ENCODE data around the gene BEND7. TPM values are rescaled to one million over a fixed set of nuclear protein-coding genes. Genes with fewer than 3 reads are reported as not detected.

Gene BEND7
- total RNA-seq, 1 donor from 2014 or later: 21.1 TPM

DNA sequence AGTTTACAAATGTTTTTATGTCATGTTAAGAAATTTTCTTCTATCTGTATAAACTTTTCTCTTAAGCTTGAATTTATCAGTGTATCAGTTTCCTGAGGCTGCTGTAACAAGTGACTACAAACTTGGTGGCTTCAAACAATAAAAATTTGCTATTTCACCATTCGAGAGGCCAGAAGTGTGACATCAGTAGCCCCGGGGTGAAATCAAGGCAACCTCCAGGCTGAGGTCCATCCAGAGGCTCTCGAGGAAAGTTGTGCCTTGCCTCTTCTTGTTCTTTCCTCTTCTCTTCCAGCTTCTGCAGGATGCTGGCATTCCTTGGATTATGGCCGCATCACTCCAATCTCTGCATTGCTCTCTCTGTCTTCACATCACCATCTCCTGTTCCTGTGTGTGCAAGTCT lies 6.5 kb upstream of the BEND7 start:
- H3K27ac ChIP-seq (ENCODE audit: low read depth, low read length): no peak overlapping the region
- no peak overlapping the region for H3K9ac ChIP-seq (ENCODE audit: low read length)
- H3K27me3 Mint-ChIP-seq (ENCODE audit: low read depth, unreplicated experiment): no peaks in the 10 kb centered on the region
- no peak overlapping the region for H3K4me2 ChIP-seq (ENCODE audit: low read length)
- H3K36me3 ChIP-seq (ENCODE audit: insufficient read depth, low read length): no peaks in the 10 kb centered on the region
- no peaks in the 10 kb centered on the region for H3K79me2 ChIP-seq (ENCODE audit: insufficient read depth, low read length)
- no peaks in the 10 kb centered on the region for H3K4me1 ChIP-seq (ENCODE audit: insufficient read depth, low read length)
- FAIRE-seq (no peak), DNase-seq (ENCODE audit: low read depth) (no peak)
- H3K9me3 Mint-ChIP-seq (ENCODE audit: unreplicated experiment): no peaks in the 10 kb centered on the region
- no peak overlapping the region for H2AFZ ChIP-seq (ENCODE audit: low read depth, low read length)
- H3K9me3 ChIP-seq (ENCODE audit: insufficient read depth, low read depth, low read length): peaks cover 3% of the 10 kb centered on the region
- H3K27me3 ChIP-seq (ENCODE audit: insufficient read depth, low read length): peaks cover 12% of the 10 kb centered on the region
- no peaks in the 10 kb centered on the region for H3K36me3 Mint-ChIP-seq (ENCODE audit: low read depth, unreplicated experiment)
- TF ChIP-seq CTCF (IDR thresholded peaks at IDR 0.05; ENCODE audit: insufficient read depth, low read depth, low read length): no peak
- no peak for TF ChIP-seq EZH2 (IDR thresholded peaks at IDR 0.05; ENCODE audit: insufficient read depth, low read length)
- no peaks in the 10 kb centered on the region for H3K4me1 Mint-ChIP-seq (ENCODE audit: low read depth, unreplicated experiment)
- no peaks in the 10 kb centered on the region for H4K20me1 ChIP-seq (ENCODE audit: insufficient read depth, low read length)
- no peak overlapping the region for H3K4me3 Mint-ChIP-seq (ENCODE audit: unreplicated experiment)
- no peak overlapping the region for H3K27ac Mint-ChIP-seq (ENCODE audit: unreplicated experiment)
- no peak overlapping the region for H3K4me3 ChIP-seq (ENCODE audit: insufficient read depth, low read depth, low read length)

- Mint-ChIP-seq H3K36me3 (ENCODE audit: low read depth, unreplicated experiment) (no peaks in the 10 kb centered on the region), H3K27me3 (ENCODE audit: low read depth, unreplicated experiment) (no peaks in the 10 kb centered on the region), H3K27ac (ENCODE audit: unreplicated experiment) (peak overlapping the region; percentile 26), H3K4me3 (ENCODE audit: unreplicated experiment) (peak overlapping the region; percentile 81), H3K4me1 (ENCODE audit: low read depth, unreplicated experiment) (peaks cover 16% of the 10 kb centered on the region), H3K9me3 (ENCODE audit: unreplicated experiment) (no peaks in the 10 kb centered on the region)
- H3K4me3 ChIP-seq (ENCODE audit: insufficient read depth, low read depth, low read length): peak overlapping the region; percentile 64
- no peak for TF ChIP-seq EZH2 (IDR thresholded peaks at IDR 0.05; ENCODE audit: insufficient read depth, low read length)
- no peak for TF ChIP-seq CTCF (IDR thresholded peaks at IDR 0.05; ENCODE audit: insufficient read depth, low read depth, low read length)
- DNase-seq (ENCODE audit: low read depth): no peak
- peaks cover 6% of the 10 kb centered on the region for H3K79me2 ChIP-seq (ENCODE audit: insufficient read depth, low read length)
- H3K9me3 ChIP-seq (ENCODE audit: insufficient read depth, low read depth, low read length): no peaks in the 10 kb centered on the region
- H3K9ac ChIP-seq (ENCODE audit: low read length): peak overlapping the region; percentile 76
- H3K27ac ChIP-seq (ENCODE audit: low read depth, low read length): no peak overlapping the region
- FAIRE-seq: no peak
- peak overlapping the region; percentile 88 for H3K4me2 ChIP-seq (ENCODE audit: low read length)
- no peaks in the 10 kb centered on the region for H3K36me3 ChIP-seq (ENCODE audit: insufficient read depth, low read length)
- peaks cover 12% of the 10 kb centered on the region for H3K4me1 ChIP-seq (ENCODE audit: insufficient read depth, low read length)
- peaks cover 5% of the 10 kb centered on the region for H3K27me3 ChIP-seq (ENCODE audit: insufficient read depth, low read length)
- H4K20me1 ChIP-seq (ENCODE audit: insufficient read depth, low read length): peaks cover 3% of the 10 kb centered on the region
- peak overlapping the region; percentile 89 for H2AFZ ChIP-seq (ENCODE audit: low read depth, low read length)
Observed at GRCh38 chr10:13529714-13529973, 830 bp upstream of the BEND7 start.

DNA sequence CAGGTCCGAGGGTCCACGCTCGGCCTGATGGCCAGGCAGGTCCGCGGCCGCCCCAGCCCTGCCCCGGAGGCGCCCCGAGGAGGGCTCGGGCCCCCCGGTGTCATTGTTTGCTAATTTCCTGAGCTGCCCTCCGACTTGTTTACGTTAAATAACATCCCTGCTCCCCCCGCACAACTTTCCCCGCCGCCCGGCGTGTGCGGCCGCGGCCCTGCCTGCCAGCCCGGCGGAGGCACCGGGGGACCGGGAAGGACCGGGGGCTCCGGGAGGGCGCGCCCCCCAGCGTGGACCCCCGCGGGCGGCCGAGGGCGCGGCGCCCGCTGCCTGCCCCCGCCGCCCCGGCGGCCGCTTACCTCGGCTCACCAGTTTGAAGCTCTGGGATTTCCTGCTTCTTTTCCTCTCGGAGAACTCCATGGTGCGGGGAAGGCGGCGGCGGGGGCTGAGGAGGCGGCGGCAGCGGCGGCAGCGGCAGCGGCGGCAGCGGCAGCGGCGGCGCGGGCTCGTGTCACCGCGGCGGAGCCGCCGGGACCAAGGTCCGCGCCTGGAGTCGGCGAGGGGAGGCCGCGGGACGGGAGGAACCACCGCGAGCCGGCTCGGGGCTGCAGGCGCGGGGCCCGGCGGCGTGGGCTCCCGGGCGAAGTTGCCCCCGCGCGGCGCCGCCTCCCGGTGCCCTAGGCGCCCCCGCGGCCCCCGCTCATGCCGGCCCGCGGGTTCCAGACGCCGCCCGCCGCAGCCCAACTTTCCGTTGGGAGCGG lies 515 bp downstream of the BEND7 start:
- peak overlapping the region; percentile 89 for H3K4me2 ChIP-seq (ENCODE audit: low read length)
- Mint-ChIP-seq H3K27me3 (ENCODE audit: low read depth, unreplicated experiment) (no peaks in the 10 kb centered on the region), H3K36me3 (ENCODE audit: low read depth, unreplicated experiment) (no peaks in the 10 kb centered on the region), H3K9me3 (ENCODE audit: unreplicated experiment) (no peaks in the 10 kb centered on the region), H3K4me1 (ENCODE audit: low read depth, unreplicated experiment) (peaks cover 16% of the 10 kb centered on the region), H3K4me3 (ENCODE audit: unreplicated experiment) (peak overlapping the region; percentile 90), H3K27ac (ENCODE audit: unreplicated experiment) (peak overlapping the region; percentile 96)
- DNase-seq (ENCODE audit: low read depth) (no peak), FAIRE-seq (no peak)
- no peak overlapping the region for H3K27ac ChIP-seq (ENCODE audit: low read depth, low read length)
- H3K36me3 ChIP-seq (ENCODE audit: insufficient read depth, low read length): no peaks in the 10 kb centered on the region
- H4K20me1 ChIP-seq (ENCODE audit: insufficient read depth, low read length): peaks cover 3% of the 10 kb centered on the region
- H3K79me2 ChIP-seq (ENCODE audit: insufficient read depth, low read length): peaks cover 6% of the 10 kb centered on the region
- no peak for TF ChIP-seq CTCF (IDR thresholded peaks at IDR 0.05; ENCODE audit: insufficient read depth, low read depth, low read length)
- TF ChIP-seq EZH2 (IDR thresholded peaks at IDR 0.05; ENCODE audit: insufficient read depth, low read length): no peak
- H3K9ac ChIP-seq (ENCODE audit: low read length): peak overlapping the region; percentile 78
- H3K27me3 ChIP-seq (ENCODE audit: insufficient read depth, low read length): peaks cover 2% of the 10 kb centered on the region
- no peaks in the 10 kb centered on the region for H3K9me3 ChIP-seq (ENCODE audit: insufficient read depth, low read depth, low read length)
- H3K4me3 ChIP-seq (ENCODE audit: insufficient read depth, low read depth, low read length): peak overlapping the region; percentile 60
- peaks cover 12% of the 10 kb centered on the region for H3K4me1 ChIP-seq (ENCODE audit: insufficient read depth, low read length)
- H2AFZ ChIP-seq (ENCODE audit: low read depth, low read length): peak overlapping the region; percentile 35

Measured in astrocyte (in vitro differentiated cells and primary cell).